Activated CD4-positive, CD25-positive, alpha-beta regulatory T cell treated with anti-CD3 and anti-CD28 coated beads, Interleukin-2, amount 50 U/mL, for 24 hours (primary cell): ENCODE measurements around the gene DIP2C.
"Not testable (repeated sequence)": the region's sequence is repeated elsewhere in the genome, so short reads cannot be mapped to it uniquely, and the experiment has no call there.

ENCODE experiments used
- ATAC-seq, 2 donors: fragments of 150-1000 bp; cut with Tn5 transposase; one replicate each; pipeline ENCODE4 v1.10.0; 2021; ENCODE audit warnings: mild to moderate bottlenecking in 1 of 2, moderate library complexity in 1 of 2

DIP2C gene

GRCh38 chr10:689452-690371, at the start of gene DIP2C:
Gene DIP2C, minus strand, starts transcription at chr10:689668. Its CDS starts 90 bp downstream, at chr10:689578.
- ATAC-seq = no peak

GRCh38 chr10:734481-734880, 45.0 kb upstream of the DIP2C start:
- ATAC-seq = no peak

GRCh38 chr10:733086-733485, 43.6 kb upstream of the DIP2C start:
- no peak for ATAC-seq

- no peak for ATAC-seq
Measured at GRCh38 chr10:729213-729612, 39.7 kb upstream of the DIP2C start.

- no peak for ATAC-seq
Measured at GRCh38 chr10:728603-729002, 39.1 kb upstream of the DIP2C start.

- ATAC-seq = no peak
Measured at GRCh38 chr10:727162-727790, 37.8 kb upstream of the DIP2C start.

GRCh38 chr10:725786-726185, 36.3 kb upstream of the DIP2C start:
- no peak for ATAC-seq

GRCh38 chr10:725302-725701, 35.8 kb upstream of the DIP2C start:
- no peak for ATAC-seq

- no peak for ATAC-seq
Measured at GRCh38 chr10:723973-724372, 34.5 kb upstream of the DIP2C start.

GRCh38 chr10:722281-723060, 33.0 kb upstream of the DIP2C start:
- no peak for ATAC-seq

- ATAC-seq = no peak
Measured at GRCh38 chr10:718143-718700, 28.8 kb upstream of the DIP2C start.

GRCh38 chr10:717458-717857, 28.0 kb upstream of the DIP2C start:
- no peak for ATAC-seq

GRCh38 chr10:716821-717220, 27.4 kb upstream of the DIP2C start:
- ATAC-seq = no peak

GRCh38 chr10:714214-714613, 24.7 kb upstream of the DIP2C start:
- no peak for ATAC-seq

- no peak for ATAC-seq
Measured at GRCh38 chr10:712575-712974, 23.1 kb upstream of the DIP2C start.

GRCh38 chr10:712089-712488, 22.6 kb upstream of the DIP2C start:
- no peak for ATAC-seq

- no peak for ATAC-seq
Measured at GRCh38 chr10:707861-708260, 18.4 kb upstream of the DIP2C start.

- ATAC-seq = no peak
Measured at GRCh38 chr10:707456-707855, 18.0 kb upstream of the DIP2C start.

- no peak for ATAC-seq
Measured at GRCh38 chr10:703118-703517, 13.7 kb upstream of the DIP2C start.

- ATAC-seq = not testable (repeated sequence)
Measured at GRCh38 chr10:700183-700582, 10.7 kb upstream of the DIP2C start.

- no peak for ATAC-seq
Measured at GRCh38 chr10:697097-697875, 7.8 kb upstream of the DIP2C start.

- ATAC-seq = no peak
Measured at GRCh38 chr10:695396-695795, 5.9 kb upstream of the DIP2C start.
